GM18511 (cell line): ENCODE data around the gene USP47.

ENCODE experiments used
- ATAC-seq: cut with Tn5 transposase; IDR thresholded peaks from one replicate; pipeline ENCODE4 v1.9.1; 2021; ENCODE audit warnings: mild to moderate bottlenecking, moderate library complexity; ENCODE audit not compliant: unreplicated experiment

Gene USP47

DNA sequence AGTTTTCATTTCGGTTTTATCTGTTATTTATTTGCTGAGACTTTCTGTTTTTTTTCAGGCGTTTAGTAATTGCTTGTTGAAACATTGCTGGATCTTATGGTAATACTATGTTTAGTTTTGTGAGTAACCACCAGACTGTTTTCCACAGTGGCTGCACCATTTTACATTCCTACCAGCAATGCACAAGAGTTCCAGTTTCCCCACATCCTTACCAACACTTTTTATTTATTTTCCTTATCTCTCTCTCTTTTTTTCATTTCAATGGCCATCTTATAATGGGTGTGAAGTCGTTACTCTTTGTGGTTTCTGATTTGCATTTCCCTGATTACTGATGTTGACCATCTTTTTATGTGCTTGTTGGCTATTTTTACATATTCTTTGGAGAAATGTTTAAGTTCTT is 23.7 kb downstream of the USP47 start:
- ATAC-seq, result no peak

DNA sequence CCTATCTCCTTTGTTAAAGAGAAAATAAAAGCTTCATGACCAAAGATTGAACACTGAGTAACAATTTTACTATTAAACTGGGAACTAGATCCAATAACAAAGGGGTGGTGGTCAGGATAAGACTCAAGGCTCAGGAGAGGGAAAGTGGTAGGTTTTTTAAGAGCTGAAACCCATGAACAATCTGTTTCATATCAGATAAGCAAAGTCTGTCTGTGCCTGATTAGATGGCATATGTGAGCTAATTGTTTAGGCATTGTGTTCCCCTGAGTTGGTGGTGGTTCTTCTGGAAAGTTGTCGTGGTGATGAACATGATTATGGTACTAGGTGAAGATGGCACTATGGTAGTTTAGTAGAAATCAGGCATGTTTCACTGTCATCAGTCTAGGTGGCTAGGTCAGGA is 24.4 kb downstream of the USP47 start:
- ATAC-seq, result no peak

DNA sequence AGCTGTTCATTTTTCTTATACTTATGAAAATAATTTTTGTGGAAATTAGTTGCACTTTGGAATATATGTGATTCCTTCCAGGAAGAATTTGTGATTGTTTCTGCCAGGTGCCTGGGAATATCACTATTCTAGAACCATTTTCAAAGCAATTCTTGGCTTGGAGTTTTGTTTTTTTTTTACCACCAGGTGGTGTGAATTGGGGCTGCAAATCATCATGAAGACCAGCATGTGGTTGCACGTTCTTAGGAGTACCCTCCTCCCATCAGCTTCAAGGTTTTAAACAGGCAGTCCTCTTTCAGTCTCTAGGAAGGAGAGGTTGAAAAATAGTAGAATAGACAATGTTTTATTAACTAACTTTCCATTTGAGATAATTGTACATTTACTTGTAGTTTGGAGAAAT is 25.9 kb downstream of the USP47 start:
- ATAC-seq, result no peak

DNA sequence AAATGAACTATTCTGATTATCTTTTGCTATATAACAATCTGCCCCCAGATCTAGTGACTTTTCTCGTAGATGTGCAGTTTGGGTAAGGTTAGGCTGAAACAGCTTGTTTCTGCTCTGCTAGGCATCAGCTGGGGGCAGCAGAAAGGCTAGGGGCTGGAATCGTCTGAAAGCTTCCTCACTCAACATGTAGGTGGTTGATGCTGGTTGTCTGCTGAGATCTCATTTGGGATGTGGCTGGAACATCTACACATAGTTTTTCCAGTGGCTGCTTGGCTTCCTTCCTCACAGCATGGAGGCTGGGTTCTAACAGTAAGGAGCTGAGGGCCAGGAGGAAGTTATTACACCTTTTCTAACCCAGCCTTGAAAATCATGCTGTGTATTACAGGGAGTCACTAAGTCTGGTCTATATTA is 30.2 kb downstream of the USP47 start:
- no peak for ATAC-seq

DNA sequence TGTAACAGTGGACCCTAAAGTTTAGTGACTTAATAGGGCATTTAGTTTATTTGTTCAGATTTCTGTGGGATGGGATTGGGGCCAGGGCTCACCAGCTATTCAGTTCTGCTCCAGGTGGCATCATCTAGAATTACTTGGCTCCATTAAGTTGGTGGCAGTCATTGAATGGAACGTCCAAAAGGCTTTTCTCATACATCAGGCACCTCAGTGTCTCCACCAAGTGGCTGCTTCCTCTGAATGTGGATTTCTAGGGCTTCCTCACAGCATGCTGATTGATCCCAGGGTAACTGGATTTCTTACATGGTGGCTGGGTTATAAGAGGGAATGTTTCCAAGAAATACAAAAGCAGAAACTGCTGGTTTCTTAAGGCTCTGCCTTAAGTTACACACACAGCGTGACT is 34.7 kb downstream of the USP47 start:
- ATAC-seq, result no peak

DNA sequence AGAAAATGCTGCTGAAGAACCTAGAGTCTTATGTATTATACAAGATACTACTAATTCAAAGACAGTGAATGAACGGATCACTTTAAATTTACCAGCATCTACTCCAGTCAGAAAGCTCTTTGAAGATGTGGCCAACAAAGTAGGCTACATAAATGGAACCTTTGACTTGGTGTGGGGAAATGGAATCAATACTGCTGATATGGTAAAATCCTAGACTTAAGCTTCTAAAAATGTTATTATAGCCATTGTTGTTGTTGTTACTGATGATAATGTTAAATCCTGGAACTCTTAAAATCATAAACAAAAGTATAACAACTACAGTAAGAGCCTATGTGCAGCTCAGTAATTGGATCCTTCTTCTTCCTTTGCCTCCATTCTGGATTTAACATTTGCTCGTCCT is 38.4 kb downstream of the USP47 start:
- no peak for ATAC-seq

DNA sequence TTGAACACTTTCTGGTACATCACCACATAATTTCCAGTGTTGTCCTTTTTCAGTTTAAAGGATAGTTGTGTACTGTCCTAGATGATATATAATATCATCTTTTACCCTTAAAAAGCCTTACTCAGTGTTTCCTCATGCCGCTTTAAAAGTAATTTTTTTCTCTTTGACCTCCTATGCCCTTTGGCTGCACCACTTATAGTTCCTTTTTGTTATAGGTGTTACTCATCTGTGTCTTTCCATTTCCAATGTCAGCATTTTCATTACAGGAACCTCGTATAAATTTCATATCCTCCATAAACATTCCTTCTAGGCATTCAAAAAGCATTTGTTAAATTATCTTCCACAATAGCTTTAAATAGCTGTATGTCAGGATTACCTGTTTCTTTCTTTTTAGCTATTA is 40.8 kb downstream of the USP47 start:
- no peak for ATAC-seq

DNA sequence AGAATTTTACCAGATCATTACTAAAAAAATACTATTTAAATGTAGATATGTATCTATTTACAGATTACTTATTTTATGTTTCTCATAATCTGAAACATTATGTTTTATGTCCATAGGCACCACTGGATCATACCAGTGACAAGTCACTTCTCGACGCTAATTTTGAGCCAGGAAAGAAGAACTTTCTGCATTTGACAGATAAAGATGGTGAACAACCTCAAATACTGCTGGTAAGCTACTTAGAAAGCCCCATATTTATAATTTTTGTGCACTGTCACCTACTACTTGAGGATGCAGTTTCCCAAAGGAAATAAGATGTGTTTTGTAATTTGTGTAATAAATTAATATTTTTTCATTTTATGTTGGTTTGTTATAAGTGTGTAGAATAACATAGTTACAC is 42.6 kb downstream of the USP47 start:
- peak; percentile 5 for ATAC-seq

DNA sequence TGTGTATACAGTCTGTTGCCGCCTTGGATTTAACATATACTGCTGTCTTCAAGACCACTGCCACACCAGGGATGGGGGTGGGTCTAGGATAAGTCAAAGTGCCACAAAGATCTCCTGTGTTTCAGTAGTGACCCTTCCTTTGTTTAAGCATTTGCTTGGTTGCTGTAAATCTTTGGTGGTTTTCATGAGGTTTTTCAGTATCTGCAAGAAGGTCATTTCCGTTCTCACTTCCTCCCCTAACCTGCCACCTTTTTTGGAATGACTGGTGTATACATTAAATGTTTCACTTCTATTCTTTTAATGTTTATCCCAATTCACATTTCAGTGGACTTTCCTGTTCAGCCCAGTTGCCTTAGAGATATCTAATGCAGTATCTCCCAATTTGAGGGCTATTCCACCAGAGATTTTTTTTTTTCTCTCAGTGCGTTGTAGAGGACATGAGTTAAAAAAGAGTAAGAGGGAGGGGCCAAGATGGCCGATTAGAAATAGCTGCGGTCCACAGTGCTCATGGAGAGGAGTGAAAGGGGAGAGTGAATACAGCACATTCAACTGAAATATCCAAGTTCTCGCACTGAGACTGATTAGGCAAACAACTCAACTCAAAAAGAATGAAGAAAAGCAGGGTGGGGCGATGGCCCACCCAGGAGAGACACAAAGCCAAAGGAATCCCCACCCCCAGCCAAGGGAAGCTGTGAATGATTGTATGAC is 43.2 kb downstream of the USP47 start:
- peak; percentile 96 for ATAC-seq

DNA sequence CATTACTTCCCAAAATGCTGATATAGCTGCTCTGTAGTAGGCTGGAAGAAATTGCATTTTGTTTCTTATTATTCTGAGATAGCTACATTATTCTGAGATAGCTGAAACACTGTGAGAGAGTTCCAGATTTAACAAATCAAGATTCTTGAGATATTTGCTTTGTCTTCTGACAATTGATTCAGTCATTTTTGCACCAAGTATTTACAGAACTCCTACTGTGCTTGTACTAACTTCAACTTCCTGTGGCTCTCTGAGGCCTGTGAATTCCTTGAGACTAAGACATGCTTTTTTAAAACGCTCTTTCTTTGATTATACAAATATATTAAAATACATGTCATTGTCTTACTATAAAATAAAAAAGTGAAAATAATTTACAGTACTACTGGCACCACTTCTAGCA is 52.7 kb downstream of the USP47 start:
- ATAC-seq, result no peak

DNA sequence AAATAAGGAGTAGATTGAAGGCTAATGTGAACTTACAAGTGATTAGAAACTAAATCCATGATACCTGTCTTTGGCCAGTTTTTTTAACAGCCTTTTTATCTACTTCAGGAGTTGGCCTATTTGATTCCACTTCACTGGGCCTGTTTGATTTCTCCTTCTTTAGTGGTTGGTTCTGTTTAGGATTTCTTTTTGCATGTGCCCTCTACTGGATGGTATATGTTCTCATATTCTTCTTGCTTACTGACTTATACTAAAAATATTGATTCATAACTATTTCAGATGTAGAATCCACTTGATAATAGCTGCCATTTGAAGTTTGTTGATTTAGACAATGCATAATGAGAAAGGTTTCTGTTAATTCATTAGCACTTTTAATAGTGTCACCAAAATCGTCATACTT is 53.9 kb downstream of the USP47 start:
- no peak for ATAC-seq

DNA sequence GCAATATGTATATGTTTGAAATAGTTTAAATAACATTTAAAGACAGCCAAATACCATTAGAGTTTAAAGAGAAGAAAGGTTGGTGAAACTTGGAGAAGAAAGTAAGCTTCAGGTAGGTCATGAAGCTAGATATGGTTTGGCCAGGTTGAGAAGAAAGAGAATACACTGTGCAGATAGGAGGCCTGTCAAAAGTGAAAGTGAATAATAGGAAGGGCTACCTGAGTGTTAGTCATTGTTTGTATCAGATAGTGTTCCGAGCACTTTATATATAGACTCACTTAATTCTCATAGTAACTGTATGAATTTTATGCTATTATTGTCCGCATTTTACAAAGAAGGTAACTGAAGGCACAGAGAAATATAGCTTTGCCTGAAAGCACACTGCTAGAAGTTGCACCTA is 56.9 kb downstream of the USP47 start:
- ATAC-seq, result no peak

DNA sequence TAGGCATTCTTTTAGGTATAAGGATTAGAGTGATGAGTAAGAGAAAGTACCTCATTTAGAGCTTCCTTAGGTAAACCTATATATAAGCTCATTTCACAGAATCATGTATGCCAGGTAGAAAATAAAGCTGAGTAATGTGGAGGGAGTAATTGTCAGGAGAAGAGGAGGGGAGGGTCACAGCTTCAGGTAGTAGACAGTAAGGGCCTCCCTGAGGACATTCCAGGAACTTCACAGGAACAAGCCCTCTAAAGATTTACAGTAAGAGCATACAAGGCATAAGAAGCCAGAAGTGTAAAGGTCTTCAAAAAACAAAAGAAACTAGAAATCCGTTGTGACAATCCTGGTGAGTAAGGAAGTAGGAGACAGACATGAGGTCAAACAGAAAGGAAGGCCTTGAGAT is 57.6 kb downstream of the USP47 start:
- no peak for ATAC-seq

DNA sequence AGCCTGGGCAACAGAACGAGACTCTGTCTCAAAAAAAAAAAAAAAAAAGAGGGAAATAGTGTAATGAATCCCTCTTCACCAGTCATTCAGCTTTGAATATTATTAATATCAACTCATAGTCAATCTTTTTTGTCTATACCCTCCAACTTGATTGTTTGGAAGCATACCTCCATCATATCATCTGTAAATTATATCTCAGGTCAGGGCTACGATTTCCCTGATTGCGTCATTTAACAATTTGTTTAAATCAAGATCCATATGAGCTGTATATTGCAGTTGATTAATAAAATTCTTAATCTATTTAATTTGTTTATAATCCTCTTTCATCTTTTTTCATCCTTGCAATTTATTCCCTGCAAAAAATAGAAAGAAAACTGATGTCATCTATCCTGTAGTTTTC is 60.2 kb downstream of the USP47 start:
- no peak for ATAC-seq

DNA sequence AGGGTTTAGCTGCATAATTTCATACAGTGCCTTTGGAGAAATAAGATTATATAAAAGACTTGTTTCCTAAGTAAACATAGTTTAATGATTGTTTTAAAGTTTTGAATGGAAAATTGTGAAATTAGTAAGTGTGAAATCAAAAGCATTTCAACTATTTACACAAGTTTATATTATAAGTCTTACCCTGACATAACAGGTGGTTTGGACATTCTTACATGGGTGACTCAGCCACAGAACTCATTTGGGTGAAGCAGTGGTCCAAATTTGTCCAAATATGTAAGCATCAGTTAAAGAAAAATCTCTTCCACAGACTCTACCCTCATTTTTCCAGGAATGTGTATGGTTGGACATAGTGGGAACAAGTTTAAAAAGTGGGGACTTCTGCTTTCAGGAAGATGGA is 68.0 kb downstream of the USP47 start:
- no peak for ATAC-seq

DNA sequence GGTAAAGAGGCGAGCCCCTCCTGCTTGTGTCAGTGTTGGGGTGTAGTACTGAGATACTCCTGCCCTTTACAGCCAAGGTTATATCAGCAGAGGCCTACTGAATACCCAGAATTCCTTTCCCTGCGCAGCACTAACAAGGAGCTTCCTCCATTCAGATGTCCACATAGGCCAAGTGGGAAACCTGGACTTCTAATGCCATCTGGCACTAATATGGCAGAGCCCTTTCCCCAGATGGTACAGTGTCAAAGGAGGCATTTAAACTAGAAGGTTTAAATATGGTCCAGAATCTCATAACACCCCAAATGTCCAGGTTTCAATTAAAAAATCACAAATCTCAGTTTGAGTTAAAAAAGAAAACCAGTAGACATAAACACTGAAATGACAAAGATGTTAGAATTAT is 68.8 kb downstream of the USP47 start:
- no peak for ATAC-seq

DNA sequence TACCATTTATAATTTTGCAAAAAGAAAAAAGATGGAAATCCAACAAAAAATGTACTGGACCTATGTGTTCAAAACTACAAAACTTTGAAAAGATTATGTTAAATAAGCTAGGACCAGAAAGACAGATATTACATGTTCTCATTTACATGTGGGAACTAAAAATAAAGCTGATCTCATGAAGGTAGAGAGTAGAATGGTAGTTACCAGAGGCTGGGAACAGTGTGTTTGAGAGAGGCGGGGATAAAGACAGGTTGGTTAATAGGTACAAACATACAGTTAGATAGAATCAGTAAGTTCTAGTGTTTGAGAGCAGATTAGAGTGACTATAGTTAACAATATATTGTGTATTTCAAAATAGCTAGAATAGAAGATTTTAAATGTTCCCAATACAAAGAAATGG is 71.6 kb downstream of the USP47 start:
- no peak for ATAC-seq

DNA sequence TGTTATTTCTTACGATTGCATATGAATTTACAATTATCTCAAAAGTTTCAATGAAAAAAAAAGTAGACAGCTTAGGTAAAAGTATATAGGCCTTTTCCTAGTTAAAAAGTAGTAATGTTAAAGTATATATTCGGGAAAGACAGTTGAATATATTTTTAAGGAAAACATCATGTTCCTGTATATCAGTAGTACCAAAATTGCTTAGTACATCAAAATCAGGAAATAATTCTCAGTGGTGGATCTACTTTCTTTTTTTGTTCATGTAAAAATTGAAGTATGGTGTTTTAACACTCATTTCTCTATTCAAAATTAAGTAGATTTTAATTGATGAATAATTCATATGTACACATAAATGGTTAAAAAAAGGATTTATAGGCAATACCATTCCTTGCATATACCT is 73.9 kb downstream of the USP47 start:
- ATAC-seq, result no peak

DNA sequence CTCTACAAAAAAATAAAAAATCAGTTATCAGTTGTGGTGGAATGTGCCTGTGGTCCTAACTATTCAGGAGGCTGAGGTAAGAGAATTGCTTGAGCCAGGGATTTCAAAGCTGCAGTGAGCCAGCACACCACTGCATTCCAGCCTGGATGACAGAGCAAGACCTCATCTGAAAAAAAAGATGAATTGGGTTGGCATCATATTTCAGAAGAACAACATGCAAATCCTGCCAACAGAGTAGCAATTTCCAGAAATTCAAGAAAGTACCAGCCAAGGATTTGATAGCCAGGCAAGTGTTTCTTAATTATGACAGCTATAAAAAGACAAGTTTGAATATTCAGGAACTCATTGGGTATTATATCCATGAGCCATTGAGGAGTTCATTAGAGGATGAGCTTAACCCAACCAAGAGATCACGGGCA is 75.2 kb downstream of the USP47 start:
- ATAC-seq, result no peak

DNA sequence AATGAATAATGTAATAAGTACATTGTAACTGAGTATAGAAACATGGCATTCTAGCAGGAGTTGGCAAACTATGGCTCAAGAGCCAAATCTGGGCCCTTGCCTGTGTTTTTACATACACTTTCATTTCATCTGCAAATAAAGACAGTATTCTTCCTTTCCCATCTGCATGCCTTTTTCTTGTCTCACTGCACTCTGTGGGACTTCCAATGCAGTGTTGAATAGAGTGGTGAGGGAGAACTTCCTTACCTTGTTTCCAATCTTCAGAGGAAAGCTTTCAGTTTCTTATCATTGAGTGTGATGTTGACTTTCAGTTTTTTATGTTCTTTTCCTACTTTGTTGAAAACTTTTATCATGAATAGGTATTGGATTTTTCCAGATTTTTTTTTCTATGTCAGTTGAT is 82.1 kb downstream of the USP47 start:
- ATAC-seq, result no peak

DNA sequence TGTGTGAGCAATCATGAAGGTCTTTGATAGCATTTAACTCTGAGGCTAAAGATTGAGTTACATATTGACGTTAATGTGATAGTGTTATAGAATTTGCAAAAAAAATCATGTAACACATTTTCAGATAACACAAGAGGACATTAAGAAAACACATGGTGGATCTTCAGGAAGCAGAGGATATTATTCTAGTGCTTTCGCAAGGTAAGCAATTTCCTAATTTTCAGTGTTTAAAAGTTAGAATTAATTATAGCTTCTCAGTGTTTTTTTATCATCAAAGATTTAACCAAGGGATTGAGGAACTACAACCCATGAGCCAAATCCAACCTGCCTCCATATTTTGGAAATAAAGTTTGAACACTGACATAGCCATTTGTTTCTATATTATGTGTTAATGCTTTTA is 88.1 kb downstream of the USP47 start:
- no peak for ATAC-seq

DNA sequence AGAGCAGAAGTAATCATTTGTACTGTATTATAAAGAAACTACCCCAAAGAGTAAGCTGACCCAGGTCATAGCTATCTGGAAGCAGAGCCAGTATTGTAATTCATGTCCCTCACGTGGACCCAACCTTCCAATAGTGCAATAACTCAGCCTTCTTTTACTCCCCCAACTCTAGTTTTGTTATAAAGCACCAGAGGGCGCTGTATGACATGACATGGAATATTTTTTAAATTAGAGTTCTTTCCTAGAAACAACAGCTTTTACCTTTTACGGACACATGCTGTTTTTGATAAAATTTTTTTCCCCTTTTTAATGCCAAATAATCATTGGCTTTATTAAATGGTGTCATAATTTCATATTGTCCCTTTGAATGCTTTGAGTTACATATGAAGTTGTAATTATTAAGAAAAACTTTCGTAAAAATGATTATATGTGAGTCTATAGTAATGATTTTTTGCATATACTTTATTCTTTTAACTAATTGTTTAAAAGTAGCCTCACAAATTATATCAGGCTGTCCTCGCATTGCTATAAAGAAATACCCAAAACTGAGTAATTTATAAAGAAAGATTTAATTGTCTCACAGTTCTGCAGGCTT is 89.8 kb downstream of the USP47 start:
- no peak for ATAC-seq

DNA sequence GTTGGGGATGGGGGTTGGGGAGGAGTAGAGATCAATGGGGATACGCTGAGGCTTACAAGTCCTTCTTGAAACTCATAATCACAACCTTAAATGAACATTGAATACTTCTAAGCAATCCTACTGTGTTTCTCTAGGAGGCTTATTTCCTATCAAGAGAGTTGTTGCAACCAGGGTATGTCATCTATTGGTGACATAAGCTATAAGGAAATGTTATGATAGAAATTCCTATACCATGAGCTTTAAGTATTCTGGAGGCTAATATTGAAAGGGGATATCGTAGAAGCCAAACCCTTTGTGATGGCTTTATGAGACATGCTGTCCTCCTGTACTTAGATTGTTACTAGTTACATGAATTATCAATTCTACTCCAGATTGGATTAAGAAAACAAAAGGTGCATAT is 93.8 kb downstream of the USP47 start:
- no peak for ATAC-seq
